Activated naive CD4-positive, alpha-beta T cell treated with anti-CD3 and anti-CD28 coated beads for 36 hours (primary cell): ENCODE data around the gene JPT2. TPM values are rescaled to one million over a fixed set of nuclear protein-coding genes. Genes with fewer than 3 reads are reported as not detected.
"Not testable (repeated sequence)": the region's sequence is repeated elsewhere in the genome, so short reads cannot be mapped to it uniquely, and the experiment has no call there.

Experiments used
- CTCF ChIA-PET: fragments of 350-600 bp; sonication (Branson Sonifier 250); formaldehyde crosslinking; loops from one replicate; lab custom pipeline; 2021; ENCODE audit warnings: antibody characterized with exemption; lab: Charles Lee
- DNase-seq: peaks from one replicate; pipeline ENCODE4 v3.0.0-alpha.2; 2020
- H3K27ac Mint-ChIP-seq: one replicate; pipeline ENCODE4 v1.8.0; 2021; ENCODE audit warnings: mild to moderate bottlenecking, mixed read lengths
- H3K27me3 Mint-ChIP-seq: one replicate; pipeline ENCODE4 v1.8.0; 2021; ENCODE audit warnings: low read depth, mixed read lengths
- H3K36me3 Mint-ChIP-seq: one replicate; pipeline ENCODE4 v1.8.0; 2021; ENCODE audit warnings: low read depth, mixed read lengths
- H3K4me1 Mint-ChIP-seq: one replicate; pipeline ENCODE4 v1.8.0; 2021; ENCODE audit warnings: low read depth, mixed read lengths
- H3K4me3 Mint-ChIP-seq: one replicate; pipeline ENCODE4 v1.8.0; 2021; ENCODE audit warnings: mild to moderate bottlenecking, moderate library complexity, mixed read lengths
- H3K9me3 Mint-ChIP-seq: one replicate; pipeline ENCODE4 v1.8.0; 2021; ENCODE audit warnings: mixed read lengths
- intact Hi-C: fragments of 100-400 bp; cut with micrococcal nuclease; formaldehyde crosslinking; loops from one replicate; pipeline ENCODE4 v1.15.1; 2023
- total RNA-seq, 2 experiments: library from RNA; stranded (reverse); gene quantifications; one replicate each; pipeline ENCODE4 v1.2.3, GENCODE V29; 2021

The JPT2 gene
- total RNA-seq, 2 experiments from 2014 or later: 54.0 to 69.4 TPM

DNA sequence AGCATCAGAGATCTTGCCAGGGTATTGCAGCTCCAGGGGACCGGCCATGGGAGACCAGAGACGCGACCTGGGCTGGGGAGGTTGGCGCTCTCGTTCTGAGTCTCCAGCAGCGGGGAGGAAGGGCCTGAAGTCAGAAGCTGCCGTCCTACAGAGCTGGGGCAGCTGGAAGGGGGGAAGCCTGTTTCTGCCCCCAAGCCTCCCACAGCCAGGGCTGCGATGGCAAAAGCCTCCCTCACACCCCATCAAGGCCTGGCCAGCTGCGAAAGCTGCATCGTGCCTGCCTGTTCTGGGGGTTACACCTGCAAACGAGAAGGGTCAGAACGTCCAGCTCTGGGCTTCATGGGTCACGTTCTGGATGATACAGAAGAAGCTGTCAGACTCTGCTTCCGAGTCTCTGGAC is 54.0 kb downstream of the JPT2 start:
- intact Hi-C loops: no loop called here
- Mint-ChIP-seq H3K36me3 (peaks cover 7% of the 10 kb centered on the region), H3K4me3 (no peak overlapping the region), H3K27me3 (no peaks in the 10 kb centered on the region), H3K27ac (peak overlapping the region; percentile 18), H3K4me1 (no peaks in the 10 kb centered on the region), H3K9me3 (no peaks in the 10 kb centered on the region)
- CTCF ChIA-PET: interaction anchor here (0.5 kb wide), 1 partner anchor 20 kb away, joined by 3 read pairs; no protein-coding TSS in a partner anchor
- no peak for DNase-seq

DNA sequence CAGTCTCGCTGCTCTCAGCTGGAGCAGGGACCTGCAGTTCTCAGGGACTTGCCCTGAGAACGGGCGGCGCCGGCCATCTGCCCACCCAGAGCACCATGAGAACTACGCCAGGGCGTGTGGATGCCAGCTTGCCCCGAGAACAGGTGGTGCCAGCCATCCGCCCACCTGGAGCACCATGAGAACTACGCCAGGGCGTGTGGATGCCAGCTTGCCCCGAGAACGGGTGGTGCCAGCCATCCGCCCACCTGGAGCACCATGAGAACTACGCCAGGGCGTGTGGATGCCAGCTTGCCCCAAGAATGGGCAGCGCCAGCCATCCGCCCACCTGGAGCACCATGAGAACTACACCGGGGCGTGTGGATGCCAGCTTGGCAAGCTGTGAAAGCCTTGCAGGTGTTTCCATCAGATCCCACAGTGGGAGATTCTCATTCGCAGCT is 54.5 kb downstream of the JPT2 start:
- CTCF ChIA-PET: interaction anchor here (0.5 kb wide), 1 partner anchor 9 kb away, joined by 4 read pairs; no protein-coding TSS in a partner anchor
- H3K4me1 Mint-ChIP-seq, H3K9me3 Mint-ChIP-seq, DNase-seq, H3K4me3 Mint-ChIP-seq, intact Hi-C loops, H3K36me3 Mint-ChIP-seq, H3K27ac Mint-ChIP-seq, H3K27me3 Mint-ChIP-seq: not testable (repeated sequence)

- Mint-ChIP-seq H3K27me3 (no peaks in the 10 kb centered on the region), H3K4me1 (no peaks in the 10 kb centered on the region), H3K9me3 (no peaks in the 10 kb centered on the region), H3K36me3 (peaks cover 1% of the 10 kb centered on the region), H3K4me3 (no peak overlapping the region), H3K27ac (no peak overlapping the region)
- CTCF ChIA-PET: no interaction called here
- DNase-seq: no peak
- intact Hi-C loops: no loop called here
These were observed 56.0 kb downstream of the JPT2 start for GRCh38 chr16:1734123-1734522.

- no peak for DNase-seq
- H3K4me1 Mint-ChIP-seq: no peaks in the 10 kb centered on the region
- CTCF ChIA-PET: no interaction called here
- intact Hi-C loops: no loop called here
- peaks cover 1% of the 10 kb centered on the region for H3K36me3 Mint-ChIP-seq
- H3K9me3 Mint-ChIP-seq: no peaks in the 10 kb centered on the region
- no peak overlapping the region for H3K27ac Mint-ChIP-seq
- H3K4me3 Mint-ChIP-seq: no peak overlapping the region
- no peaks in the 10 kb centered on the region for H3K27me3 Mint-ChIP-seq
These were observed 56.7 kb downstream of the JPT2 start for GRCh38 chr16:1734816-1735215.

GRCh38 chr16:1740234-1740633 is 62.2 kb downstream of the JPT2 start:
- Mint-ChIP-seq H3K4me1 (no peaks in the 10 kb centered on the region), H3K9me3 (no peaks in the 10 kb centered on the region), H3K27me3 (no peaks in the 10 kb centered on the region), H3K27ac (no peak overlapping the region), H3K36me3 (peaks cover 2% of the 10 kb centered on the region), H3K4me3 (no peak overlapping the region)
- CTCF ChIA-PET: interaction anchor here (0.9 kb wide), 1 partner anchor 189 kb away, joined by 7 read pairs; no protein-coding TSS in a partner anchor
- intact Hi-C loops: no loop called here
- no peak for DNase-seq

DNA sequence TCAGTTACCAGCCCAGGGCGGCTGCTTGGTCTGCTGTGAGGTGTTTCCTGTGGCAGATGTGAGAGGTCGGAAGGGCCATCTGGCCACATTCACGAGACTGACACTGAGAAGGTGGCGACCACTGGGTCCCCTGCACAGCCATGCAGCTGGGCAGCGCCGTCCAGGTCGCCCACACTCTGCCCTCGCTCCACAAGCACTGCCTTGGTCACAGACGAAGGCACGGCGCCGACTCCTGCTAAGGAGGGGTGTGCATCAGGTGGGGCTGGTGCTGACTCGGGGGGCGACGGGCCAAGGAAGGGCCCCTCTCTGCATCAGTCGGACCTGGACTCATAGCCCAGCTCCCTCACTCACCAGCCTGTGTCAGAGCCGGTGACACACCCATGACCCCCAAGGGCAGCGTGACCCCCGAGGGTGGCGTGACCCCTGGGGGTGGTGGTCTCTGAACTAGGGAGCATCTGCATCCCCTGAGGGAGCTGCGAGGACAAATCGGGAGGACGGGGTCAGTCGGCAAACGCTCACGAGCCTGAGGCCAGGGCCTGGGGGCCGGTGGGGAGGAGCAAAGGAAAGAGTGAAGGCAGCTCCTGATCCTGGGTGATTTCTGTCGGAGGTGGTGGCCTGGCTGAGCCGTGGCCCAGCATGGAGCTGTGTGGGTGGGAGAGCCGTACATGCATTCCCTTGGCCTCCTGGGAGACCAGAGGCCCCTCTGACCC is 62.9 kb downstream of the JPT2 start:
- intact Hi-C loops: no loop called here
- H3K9me3 Mint-ChIP-seq: no peaks in the 10 kb centered on the region
- H3K27ac Mint-ChIP-seq: no peak overlapping the region
- H3K36me3 Mint-ChIP-seq: peaks cover 2% of the 10 kb centered on the region
- H3K4me1 Mint-ChIP-seq: no peaks in the 10 kb centered on the region
- DNase-seq: no peak
- no peaks in the 10 kb centered on the region for H3K27me3 Mint-ChIP-seq
- H3K4me3 Mint-ChIP-seq: no peak overlapping the region
- CTCF ChIA-PET: interaction anchor here (0.8 kb wide), 1 partner anchor 8 kb away, joined by 4 read pairs; no protein-coding TSS in a partner anchor

GRCh38 chr16:1741553-1742165 is 63.6 kb downstream of the JPT2 start:
- H3K27ac Mint-ChIP-seq: no peak overlapping the region
- no peaks in the 10 kb centered on the region for H3K9me3 Mint-ChIP-seq
- H3K27me3 Mint-ChIP-seq: no peaks in the 10 kb centered on the region
- CTCF ChIA-PET: interaction anchor here (0.8 kb wide), 1 partner anchor 9 kb away, joined by 4 read pairs; no protein-coding TSS in a partner anchor
- H3K4me3 Mint-ChIP-seq: no peak overlapping the region
- H3K4me1 Mint-ChIP-seq: no peaks in the 10 kb centered on the region
- DNase-seq: no peak
- peaks cover 2% of the 10 kb centered on the region for H3K36me3 Mint-ChIP-seq
- intact Hi-C loops: no loop called here

GRCh38 chr16:1743376-1744337 is 65.6 kb downstream of the JPT2 start:
- H3K4me3 Mint-ChIP-seq: no peak overlapping the region
- no peak overlapping the region for H3K27ac Mint-ChIP-seq
- H3K36me3 Mint-ChIP-seq: peaks cover 2% of the 10 kb centered on the region
- H3K4me1 Mint-ChIP-seq: no peaks in the 10 kb centered on the region
- DNase-seq: no peak
- H3K9me3 Mint-ChIP-seq: no peaks in the 10 kb centered on the region
- intact Hi-C loops: no loop called here
- H3K27me3 Mint-ChIP-seq: no peaks in the 10 kb centered on the region
- CTCF ChIA-PET: no interaction called here

GRCh38 chr16:1744338-1744840 is 66.3 kb downstream of the JPT2 start:
- peaks cover 2% of the 10 kb centered on the region for H3K36me3 Mint-ChIP-seq
- CTCF ChIA-PET: no interaction called here

GRCh38 chr16:1745181-1745899 is 67.3 kb downstream of the JPT2 start:
- no peak overlapping the region for H3K4me3 Mint-ChIP-seq
- intact Hi-C loops: no loop called here
- no peaks in the 10 kb centered on the region for H3K4me1 Mint-ChIP-seq
- H3K27ac Mint-ChIP-seq: no peak overlapping the region
- CTCF ChIA-PET: no interaction called here
- DNase-seq: no peak
- peaks cover 2% of the 10 kb centered on the region for H3K36me3 Mint-ChIP-seq
- H3K27me3 Mint-ChIP-seq: no peaks in the 10 kb centered on the region
- H3K9me3 Mint-ChIP-seq: no peaks in the 10 kb centered on the region

More at GRCh38 chr16:1744338-1744840, 66.3 kb downstream of the JPT2 start:
- intact Hi-C loops: no loop called here
- Mint-ChIP-seq H3K4me1 (no peaks in the 10 kb centered on the region), H3K9me3 (no peaks in the 10 kb centered on the region), H3K27me3 (no peaks in the 10 kb centered on the region), H3K27ac (no peak overlapping the region), H3K4me3 (no peak overlapping the region)
- DNase-seq: no peak

DNA sequence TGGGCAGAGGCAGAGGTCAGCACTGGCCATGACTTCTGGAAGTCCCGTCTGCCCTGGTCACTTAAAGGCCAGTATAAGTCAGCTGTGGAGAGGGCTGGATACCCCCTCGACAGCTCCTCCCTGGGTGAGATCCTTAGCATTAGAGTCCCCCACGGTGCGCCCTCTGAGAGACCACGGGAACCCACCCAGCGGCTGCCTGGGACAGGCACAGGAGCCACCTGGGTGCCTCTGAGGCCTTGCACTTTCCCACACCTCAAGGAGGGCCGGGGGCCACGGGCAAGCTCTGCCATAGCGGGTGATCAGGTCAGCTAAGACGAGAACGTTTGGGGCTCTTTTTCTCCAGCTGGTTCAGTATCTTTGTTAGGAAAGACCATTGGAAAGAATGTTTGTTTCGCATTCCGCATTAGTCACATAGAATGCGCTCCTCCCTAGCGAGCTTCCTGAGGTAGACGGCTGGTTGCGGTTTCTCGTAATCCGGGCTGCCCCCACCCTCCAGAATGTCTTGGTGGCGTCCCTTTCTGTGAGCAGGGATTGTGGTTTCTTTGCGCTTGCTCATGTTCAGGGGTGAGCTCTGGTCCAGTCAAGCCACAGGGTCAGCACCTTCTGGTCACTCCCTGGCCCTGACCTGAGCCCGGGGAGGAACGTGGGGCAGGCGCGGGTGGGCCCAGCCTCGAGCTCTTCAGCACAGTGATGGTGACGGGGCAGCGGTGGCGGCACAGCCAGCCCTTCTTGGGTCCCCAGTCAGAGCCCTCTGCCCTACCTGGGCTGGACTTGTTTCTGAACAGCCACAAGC is 68.0 kb downstream of the JPT2 start:
- Mint-ChIP-seq H3K36me3 (peaks cover 2% of the 10 kb centered on the region), H3K27ac (no peak overlapping the region), H3K9me3 (no peaks in the 10 kb centered on the region), H3K4me3 (no peak overlapping the region), H3K4me1 (no peaks in the 10 kb centered on the region), H3K27me3 (no peaks in the 10 kb centered on the region)
- intact Hi-C loops: no loop called here
- DNase-seq: no peak
- CTCF ChIA-PET: interaction anchor here (0.6 kb wide), 2 partner anchors 15 to 71 kb away, joined by 3 read pairs; no protein-coding TSS in a partner anchor
